ENCODE results near the gene TSNAX. TPM values are rescaled to one million over a fixed set of nuclear protein-coding genes. Genes with fewer than 3 reads are reported as not detected.
A peak's percentile ranks its signal among the peaks of the same experiment; 100 is the strongest.

Gene TSNAX
- total RNA-seq, 2 experiments from 2014 or later, result 33.5 to 35.7 TPM

DNA sequence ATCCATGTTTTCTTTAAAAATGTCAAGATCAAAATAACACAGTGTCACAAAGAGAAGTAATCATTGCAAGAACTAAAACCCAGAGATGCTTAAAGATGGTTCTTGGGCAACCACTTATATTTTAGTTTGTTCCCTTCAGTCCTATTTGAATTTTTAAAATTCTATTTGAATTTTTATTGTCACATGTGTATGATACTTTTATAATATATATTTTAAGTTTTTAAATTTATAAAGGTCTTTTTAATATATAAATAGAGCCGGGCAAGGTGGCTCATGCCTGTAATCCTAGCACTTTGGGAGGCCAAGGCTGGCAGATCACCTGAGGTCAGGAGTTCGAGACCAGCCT, 75.8 kb downstream of the TSNAX start:
- ATAC-seq (ENCODE audit: poor library complexity) (no peak), DNase-seq (no peak)
- H3K27ac Mint-ChIP-seq, result peak overlapping the region; percentile 68
- no peak overlapping the region for H3K27ac ChIP-seq (ENCODE audit: low read depth in 1 of 2, low read length in 2 of 2)
- H3K36me3 ChIP-seq (ENCODE audit: insufficient read depth, low read length), result no peaks in the 10 kb centered on the region
- intact Hi-C loops (cut with DNase I, micrococcal nuclease), result loop anchor here (1.0 to 5.0 kb wide), 3 partner anchors 246 to 362 kb away; partner anchors contain the start of gene GNPAT (in 1 of the 2)
- H3K9me3 ChIP-seq (ENCODE audit: control insufficient read depth in 1 of 2, insufficient read depth in 1 of 2, low read length in 2 of 2), result no peaks in the 10 kb centered on the region
- ChIA-PET CTCF (interaction anchor here (1.2 kb wide), 1 partner anchor 270 kb away, joined by 4 read pairs; no protein-coding TSS in a partner anchor), POLR2A (interaction anchor here (1.2 to 1.3 kb wide), 3 partner anchors 7 to 266 kb away, joined by 4 read pairs; partner anchors contain the start of genes EXOC8 and SPRTN)
- TF ChIP-seq, protein P1, sequence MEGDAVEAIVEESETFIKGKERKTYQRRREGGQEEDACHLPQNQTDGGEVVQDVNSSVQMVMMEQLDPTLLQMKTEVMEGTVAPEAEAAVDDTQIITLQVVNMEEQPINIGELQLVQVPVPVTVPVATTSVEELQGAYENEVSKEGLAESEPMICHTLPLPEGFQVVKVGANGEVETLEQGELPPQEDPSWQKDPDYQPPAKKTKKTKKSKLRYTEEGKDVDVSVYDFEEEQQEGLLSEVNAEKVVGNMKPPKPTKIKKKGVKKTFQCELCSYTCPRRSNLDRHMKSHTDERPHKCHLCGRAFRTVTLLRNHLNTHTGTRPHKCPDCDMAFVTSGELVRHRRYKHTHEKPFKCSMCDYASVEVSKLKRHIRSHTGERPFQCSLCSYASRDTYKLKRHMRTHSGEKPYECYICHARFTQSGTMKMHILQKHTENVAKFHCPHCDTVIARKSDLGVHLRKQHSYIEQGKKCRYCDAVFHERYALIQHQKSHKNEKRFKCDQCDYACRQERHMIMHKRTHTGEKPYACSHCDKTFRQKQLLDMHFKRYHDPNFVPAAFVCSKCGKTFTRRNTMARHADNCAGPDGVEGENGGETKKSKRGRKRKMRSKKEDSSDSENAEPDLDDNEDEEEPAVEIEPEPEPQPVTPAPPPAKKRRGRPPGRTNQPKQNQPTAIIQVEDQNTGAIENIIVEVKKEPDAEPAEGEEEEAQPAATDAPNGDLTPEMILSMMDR (IDR thresholded peaks at IDR 0.05), result peak; percentile 39
- H3K9me3 Mint-ChIP-seq, result no peaks in the 10 kb centered on the region
- no peaks in the 10 kb centered on the region for H3K27me3 ChIP-seq (ENCODE audit: control insufficient read depth in 1 of 2, insufficient read depth in 2 of 2, low read length in 2 of 2)
- peak overlapping the region; percentile 57 for H3K4me3 ChIP-seq (ENCODE audit: low read length)
- no peaks in the 10 kb centered on the region for H3K36me3 Mint-ChIP-seq (ENCODE audit: low read depth)
- peaks cover 4% of the 10 kb centered on the region for H3K4me1 ChIP-seq (ENCODE audit: insufficient read depth, low read length)
- H3K4me1 Mint-ChIP-seq (ENCODE audit: low read depth), result peaks cover 10% of the 10 kb centered on the region
- no peaks in the 10 kb centered on the region for H3K27me3 Mint-ChIP-seq
- H3K4me3 Mint-ChIP-seq, result peak overlapping the region; percentile 91

DNA sequence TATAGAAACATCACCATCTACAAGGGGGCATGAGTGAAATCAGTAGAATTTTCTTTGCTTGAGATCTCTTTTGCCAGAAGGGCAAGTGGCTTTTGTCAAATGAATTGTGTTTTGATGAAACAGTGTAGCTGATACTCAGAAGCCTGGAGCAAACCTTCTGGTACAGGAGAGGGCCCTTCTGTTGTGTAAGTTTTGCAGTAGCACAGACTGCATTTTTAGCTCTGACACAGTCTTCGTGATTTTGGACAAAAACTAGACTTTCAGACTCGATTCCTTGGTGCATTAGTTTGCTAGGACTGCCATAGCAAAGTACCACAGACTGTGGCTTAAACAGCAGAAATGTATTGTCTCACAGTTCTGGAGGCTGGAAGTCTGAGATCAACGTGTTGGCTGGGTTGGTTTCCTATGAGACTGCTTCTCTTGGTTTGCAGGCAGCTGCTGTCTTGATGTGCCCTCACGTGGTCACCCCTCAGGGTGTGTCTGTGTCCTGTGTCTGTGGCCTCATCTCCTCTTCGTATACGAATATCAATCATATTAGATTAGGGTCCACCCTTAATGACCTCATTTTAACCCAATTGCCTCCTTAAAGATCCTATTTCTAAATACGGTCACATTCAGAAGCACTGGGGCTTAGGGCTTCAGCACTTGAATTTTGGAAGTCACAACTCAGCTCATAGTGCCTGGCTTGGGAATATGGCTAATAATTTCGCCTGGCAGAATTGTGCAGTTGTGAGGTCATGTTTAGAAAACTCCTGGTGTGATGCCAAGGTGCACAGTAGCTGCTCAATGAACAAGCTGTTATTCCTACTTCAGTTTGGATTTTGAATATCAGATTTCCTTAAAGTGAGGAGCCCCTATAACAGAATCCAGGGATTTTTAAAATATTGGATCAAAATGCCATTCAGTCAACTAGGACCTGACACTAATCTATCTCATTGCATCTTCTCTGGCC, 77.0 kb downstream of the TSNAX start:
- POLR2A ChIA-PET, result no interaction called here

DNA sequence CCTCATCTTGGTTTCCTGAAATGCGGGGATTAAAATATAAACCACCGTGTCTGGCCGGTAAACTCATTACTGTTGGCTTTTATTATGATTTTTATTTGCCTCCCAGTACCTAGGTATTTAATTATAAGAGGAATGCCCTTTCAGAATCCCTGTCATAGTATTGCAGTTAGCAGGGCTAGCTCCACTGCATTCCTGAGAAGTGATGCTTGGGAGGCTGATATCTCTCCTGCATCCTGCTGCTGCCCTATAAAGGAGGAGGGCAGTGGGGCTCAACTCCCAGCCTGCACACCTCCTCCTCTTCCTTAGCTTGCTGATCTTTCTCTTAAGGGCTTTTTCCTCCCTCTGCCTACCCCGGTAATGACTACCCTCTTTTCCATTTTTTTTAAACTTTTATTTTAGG, 78.2 kb downstream of the TSNAX start:
- H3K36me3 ChIP-seq (ENCODE audit: insufficient read depth, low read length), result no peaks in the 10 kb centered on the region
- H3K36me3 Mint-ChIP-seq (ENCODE audit: low read depth), result no peaks in the 10 kb centered on the region
- ChIA-PET POLR2A (no interaction called here), CTCF (no interaction called here)
- no peak overlapping the region for H3K27ac ChIP-seq (ENCODE audit: low read depth in 1 of 2, low read length in 2 of 2)
- intact Hi-C loops (cut with DNase I, micrococcal nuclease), result no loop called here
- H3K4me3 ChIP-seq (ENCODE audit: low read length), result no peak overlapping the region
- H3K27me3 ChIP-seq (ENCODE audit: control insufficient read depth in 1 of 2, insufficient read depth in 2 of 2, low read length in 2 of 2), result no peaks in the 10 kb centered on the region
- no peak overlapping the region for H3K27ac Mint-ChIP-seq
- no peak overlapping the region for H3K4me3 Mint-ChIP-seq
- TF ChIP-seq, protein P1 (IDR thresholded peaks at IDR 0.05), result no peak
- no peaks in the 10 kb centered on the region for H3K9me3 Mint-ChIP-seq
- peaks cover 14% of the 10 kb centered on the region for H3K4me1 ChIP-seq (ENCODE audit: insufficient read depth, low read length)
- DNase-seq (no peak), ATAC-seq (ENCODE audit: poor library complexity) (no peak)
- no peaks in the 10 kb centered on the region for H3K27me3 Mint-ChIP-seq
- no peaks in the 10 kb centered on the region for H3K9me3 ChIP-seq (ENCODE audit: control insufficient read depth in 1 of 2, insufficient read depth in 1 of 2, low read length in 2 of 2)
- H3K4me1 Mint-ChIP-seq (ENCODE audit: low read depth), result peaks cover 30% of the 10 kb centered on the region

More for the DNA sequence above, 77.0 kb downstream of the TSNAX start:
- Mint-ChIP-seq H3K4me1 (ENCODE audit: low read depth) (peaks cover 17% of the 10 kb centered on the region), H3K27ac (no peak overlapping the region), H3K4me3 (peak overlapping the region; percentile 58), H3K36me3 (ENCODE audit: low read depth) (no peaks in the 10 kb centered on the region), H3K27me3 (no peaks in the 10 kb centered on the region), H3K9me3 (no peaks in the 10 kb centered on the region)
- no peaks in the 10 kb centered on the region for H3K9me3 ChIP-seq (ENCODE audit: control insufficient read depth in 1 of 2, insufficient read depth in 1 of 2, low read length in 2 of 2)
- H3K4me3 ChIP-seq (ENCODE audit: low read length), result no peak overlapping the region
- intact Hi-C loops (cut with DNase I, micrococcal nuclease), result loop anchor here in 1 of 2 experiments (1.0 to 2.0 kb wide), 2 partner anchors 248 to 289 kb away; no protein-coding TSS in a partner anchor
- no peak for DNase-seq
- ATAC-seq (ENCODE audit: poor library complexity), result no peak
- CTCF ChIA-PET, result interaction anchor here (1.1 kb wide), 1 partner anchor 13 kb away, joined by 3 read pairs; no protein-coding TSS in a partner anchor
- H3K4me1 ChIP-seq (ENCODE audit: insufficient read depth, low read length), result peaks cover 4% of the 10 kb centered on the region
- no peak overlapping the region for H3K27ac ChIP-seq (ENCODE audit: low read depth in 1 of 2, low read length in 2 of 2)
- H3K36me3 ChIP-seq (ENCODE audit: insufficient read depth, low read length), result no peaks in the 10 kb centered on the region
- TF ChIP-seq, protein P1 (IDR thresholded peaks at IDR 0.05), result no peak
- no peaks in the 10 kb centered on the region for H3K27me3 ChIP-seq (ENCODE audit: control insufficient read depth in 1 of 2, insufficient read depth in 2 of 2, low read length in 2 of 2)
